Measurements from ENCODE around the gene NACC2. TPM values are rescaled to one million over a fixed set of nuclear protein-coding genes. Genes with fewer than 3 reads are reported as not detected.

The NACC2 gene
- total and polyA plus RNA-seq, 10 of the 15 experiments (the other 5 are each of a cell fraction or from before 2014, with no cell fraction given), result 0.66 to 14.7 (median 3.5) TPM

GRCh38 chr9:136110082-136111061 lies 15.3 kb upstream of the NACC2 start (continued):
- TF ChIP-seq PRDM15 (CRISPR knock-in tag; IDR thresholded peaks at IDR 0.05) (no peak), HDGF (IDR thresholded peaks at IDR 0.05) (peak; percentile 31; the same call in 1 of the 2 replicates), LARP7 (IDR thresholded peaks at IDR 0.05) (no peak), YBX1 (IDR thresholded peaks at IDR 0.05) (no peak), SUPT20H (IDR thresholded peaks at IDR 0.05; ENCODE audit: borderline replicate concordance, control insufficient read depth, low read depth, low read length) (no peak), CREB1 (IDR thresholded peaks at IDR 0.05; ENCODE audit: low read depth) (no peak), ZNF622 (IDR thresholded peaks at IDR 0.05) (no peak), TBL1XR1 (IDR thresholded peaks at IDR 0.05; ENCODE audit: low read depth, low read length) (no peak), EED (IDR thresholded peaks at IDR 0.05; ENCODE audit: low read depth) (no peak), BACH1 (IDR thresholded peaks at IDR 0.05; ENCODE audit: borderline replicate concordance) (0 out of 2 replicates have a peak, but pooled peaks have one; percentile 10), MEF2A (IDR thresholded peaks at IDR 0.05; ENCODE audit: insufficient read depth, low read depth, low read length) (no peak), SMARCA5 (IDR thresholded peaks at IDR 0.05) (no peak), BMI1 (IDR thresholded peaks at IDR 0.05; ENCODE audit: borderline replicate concordance) (no peak), SUZ12 (IDR thresholded peaks at IDR 0.05; ENCODE audit: unreplicated experiment) (no peak), CHD1 (IDR thresholded peaks at IDR 0.05; ENCODE audit: low read depth, low read length) (no peak), BCL11A (IDR thresholded peaks at IDR 0.05; ENCODE audit: low read depth, low read length) (no peak), CHD2 (IDR thresholded peaks at IDR 0.05; ENCODE audit: borderline replicate concordance, low read depth, low read length) (no peak)
- TF ChIP-seq, protein P1, sequence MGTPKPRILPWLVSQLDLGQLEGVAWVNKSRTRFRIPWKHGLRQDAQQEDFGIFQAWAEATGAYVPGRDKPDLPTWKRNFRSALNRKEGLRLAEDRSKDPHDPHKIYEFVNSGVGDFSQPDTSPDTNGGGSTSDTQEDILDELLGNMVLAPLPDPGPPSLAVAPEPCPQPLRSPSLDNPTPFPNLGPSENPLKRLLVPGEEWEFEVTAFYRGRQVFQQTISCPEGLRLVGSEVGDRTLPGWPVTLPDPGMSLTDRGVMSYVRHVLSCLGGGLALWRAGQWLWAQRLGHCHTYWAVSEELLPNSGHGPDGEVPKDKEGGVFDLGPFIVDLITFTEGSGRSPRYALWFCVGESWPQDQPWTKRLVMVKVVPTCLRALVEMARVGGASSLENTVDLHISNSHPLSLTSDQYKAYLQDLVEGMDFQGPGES (IDR thresholded peaks at IDR 0.05), result no peak
- TF ChIP-seq, protein P2, sequence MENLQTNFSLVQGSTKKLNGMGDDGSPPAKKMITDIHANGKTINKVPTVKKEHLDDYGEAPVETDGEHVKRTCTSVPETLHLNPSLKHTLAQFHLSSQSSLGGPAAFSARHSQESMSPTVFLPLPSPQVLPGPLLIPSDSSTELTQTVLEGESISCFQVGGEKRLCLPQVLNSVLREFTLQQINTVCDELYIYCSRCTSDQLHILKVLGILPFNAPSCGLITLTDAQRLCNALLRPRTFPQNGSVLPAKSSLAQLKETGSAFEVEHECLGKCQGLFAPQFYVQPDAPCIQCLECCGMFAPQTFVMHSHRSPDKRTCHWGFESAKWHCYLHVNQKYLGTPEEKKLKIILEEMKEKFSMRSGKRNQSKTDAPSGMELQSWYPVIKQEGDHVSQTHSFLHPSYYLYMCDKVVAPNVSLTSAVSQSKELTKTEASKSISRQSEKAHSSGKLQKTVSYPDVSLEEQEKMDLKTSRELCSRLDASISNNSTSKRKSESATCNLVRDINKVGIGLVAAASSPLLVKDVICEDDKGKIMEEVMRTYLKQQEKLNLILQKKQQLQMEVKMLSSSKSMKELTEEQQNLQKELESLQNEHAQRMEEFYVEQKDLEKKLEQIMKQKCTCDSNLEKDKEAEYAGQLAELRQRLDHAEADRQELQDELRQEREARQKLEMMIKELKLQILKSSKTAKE (IDR thresholded peaks at IDR 0.05; ENCODE audit: low read depth, poor library complexity, severe bottlenecking), result no peak
- TF ChIP-seq, protein P3, sequence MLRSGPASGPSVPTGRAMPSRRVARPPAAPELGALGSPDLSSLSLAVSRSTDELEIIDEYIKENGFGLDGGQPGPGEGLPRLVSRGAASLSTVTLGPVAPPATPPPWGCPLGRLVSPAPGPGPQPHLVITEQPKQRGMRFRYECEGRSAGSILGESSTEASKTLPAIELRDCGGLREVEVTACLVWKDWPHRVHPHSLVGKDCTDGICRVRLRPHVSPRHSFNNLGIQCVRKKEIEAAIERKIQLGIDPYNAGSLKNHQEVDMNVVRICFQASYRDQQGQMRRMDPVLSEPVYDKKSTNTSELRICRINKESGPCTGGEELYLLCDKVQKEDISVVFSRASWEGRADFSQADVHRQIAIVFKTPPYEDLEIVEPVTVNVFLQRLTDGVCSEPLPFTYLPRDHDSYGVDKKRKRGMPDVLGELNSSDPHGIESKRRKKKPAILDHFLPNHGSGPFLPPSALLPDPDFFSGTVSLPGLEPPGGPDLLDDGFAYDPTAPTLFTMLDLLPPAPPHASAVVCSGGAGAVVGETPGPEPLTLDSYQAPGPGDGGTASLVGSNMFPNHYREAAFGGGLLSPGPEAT (IDR thresholded peaks at IDR 0.05; ENCODE audit: low read depth), result 0 out of 2 replicates have a peak, but pooled peaks have one; percentile 7
- TF ChIP-seq, protein P4, sequence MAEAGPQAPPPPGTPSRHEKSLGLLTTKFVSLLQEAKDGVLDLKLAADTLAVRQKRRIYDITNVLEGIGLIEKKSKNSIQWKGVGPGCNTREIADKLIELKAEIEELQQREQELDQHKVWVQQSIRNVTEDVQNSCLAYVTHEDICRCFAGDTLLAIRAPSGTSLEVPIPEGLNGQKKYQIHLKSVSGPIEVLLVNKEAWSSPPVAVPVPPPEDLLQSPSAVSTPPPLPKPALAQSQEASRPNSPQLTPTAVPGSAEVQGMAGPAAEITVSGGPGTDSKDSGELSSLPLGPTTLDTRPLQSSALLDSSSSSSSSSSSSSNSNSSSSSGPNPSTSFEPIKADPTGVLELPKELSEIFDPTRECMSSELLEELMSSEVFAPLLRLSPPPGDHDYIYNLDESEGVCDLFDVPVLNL (IDR thresholded peaks at IDR 0.05; ENCODE audit: low read depth, low read length), result no peak

All from GM12878 (cell line).